ENCODE measurements around the gene CD84.

- TF ChIP-seq POLR2A (IDR thresholded peaks at IDR 0.05), result no peak
- no peak for TF ChIP-seq CTCF (IDR thresholded peaks at IDR 0.05)
These were observed 29.6 kb upstream of the CD84 start for GRCh38 chr1:160608941-160609340.
